SK-N-SH (cell line): Measurements from ENCODE around the gene DCTD.

Experiments
- ELF1 ChIP-seq: IDR thresholded peaks from 2 replicates; pipeline ENCODE4 v1.4.0; 2012
- EP300 ChIP-seq, 2 experiments: IDR thresholded peaks; 2 replicates each; pipeline versions ENCODE4 v1.4.0 to v1.6.1; 2012; ENCODE audit warnings: borderline replicate concordance in 1 of 2, low read depth in 1 of 2, low read length in 1 of 2
- TAF1 ChIP-seq: IDR thresholded peaks from 2 replicates; pipeline ENCODE4 v1.6.1; 2012; ENCODE audit warnings: low read depth, mild to moderate bottlenecking, low read length, moderate library complexity, borderline replicate concordance
- TF ChIP-seq, protein P1 (sequence below): fragments of 200-600 bp; sonication (generic); IDR thresholded peaks from 2 replicates; pipeline ENCODE4 v1.6.1; 2017; ENCODE audit warnings: antibody characterized with exemption, mild to moderate bottlenecking, moderate library complexity

DNA sequence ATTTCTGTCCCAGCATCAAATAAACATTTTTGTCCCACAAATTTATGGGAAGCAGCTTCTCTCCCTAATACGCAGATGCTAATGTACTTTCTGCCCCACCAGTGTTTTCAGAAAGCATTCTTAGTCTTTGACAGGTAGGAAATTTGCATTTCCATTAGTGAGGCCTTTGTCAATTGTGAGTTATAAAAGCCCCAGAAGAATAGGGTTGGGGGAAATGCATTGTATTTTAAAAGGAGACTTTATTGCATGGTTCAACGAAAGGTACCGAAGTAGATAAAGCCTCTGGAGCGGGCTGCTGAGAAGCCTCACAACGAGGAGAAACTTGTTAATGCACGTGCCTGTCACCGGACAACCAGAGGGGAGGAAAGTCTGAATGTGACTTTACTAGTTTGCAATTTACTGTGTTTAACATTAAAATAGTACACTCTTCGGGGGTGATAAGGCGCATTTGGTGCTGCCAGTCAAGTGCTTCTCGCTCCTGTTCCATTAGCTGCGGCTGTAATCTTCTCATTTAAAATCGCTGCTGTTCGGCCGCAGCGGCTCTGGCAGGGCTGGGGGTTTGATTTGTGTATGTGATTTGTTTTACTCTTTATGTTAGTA lies 63.4 kb downstream of the DCTD start:
- TF ChIP-seq, protein P1, sequence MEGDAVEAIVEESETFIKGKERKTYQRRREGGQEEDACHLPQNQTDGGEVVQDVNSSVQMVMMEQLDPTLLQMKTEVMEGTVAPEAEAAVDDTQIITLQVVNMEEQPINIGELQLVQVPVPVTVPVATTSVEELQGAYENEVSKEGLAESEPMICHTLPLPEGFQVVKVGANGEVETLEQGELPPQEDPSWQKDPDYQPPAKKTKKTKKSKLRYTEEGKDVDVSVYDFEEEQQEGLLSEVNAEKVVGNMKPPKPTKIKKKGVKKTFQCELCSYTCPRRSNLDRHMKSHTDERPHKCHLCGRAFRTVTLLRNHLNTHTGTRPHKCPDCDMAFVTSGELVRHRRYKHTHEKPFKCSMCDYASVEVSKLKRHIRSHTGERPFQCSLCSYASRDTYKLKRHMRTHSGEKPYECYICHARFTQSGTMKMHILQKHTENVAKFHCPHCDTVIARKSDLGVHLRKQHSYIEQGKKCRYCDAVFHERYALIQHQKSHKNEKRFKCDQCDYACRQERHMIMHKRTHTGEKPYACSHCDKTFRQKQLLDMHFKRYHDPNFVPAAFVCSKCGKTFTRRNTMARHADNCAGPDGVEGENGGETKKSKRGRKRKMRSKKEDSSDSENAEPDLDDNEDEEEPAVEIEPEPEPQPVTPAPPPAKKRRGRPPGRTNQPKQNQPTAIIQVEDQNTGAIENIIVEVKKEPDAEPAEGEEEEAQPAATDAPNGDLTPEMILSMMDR, result no peak
- no peak for TF ChIP-seq TAF1
- no peak for TF ChIP-seq ELF1
- TF ChIP-seq EP300 (IDR thresholded peaks at IDR 0.05; ENCODE audit: borderline replicate concordance in 1 of 2, low read depth in 1 of 2, low read length in 1 of 2), result no peak
